Endothelial cell of umbilical vein (primary cell): ENCODE results near the gene LIMCH1. TPM values are rescaled to one million over a fixed set of nuclear protein-coding genes. Genes with fewer than 3 reads are reported as not detected.

Experiments used
- BruUV-seq: library from RNA; stranded (reverse); fragments of 400-500 nt; replicated peaks from 2 replicates; lab custom pipeline; 2021; lab: Mats Ljungman, UMichigan
- CTCF ChIA-PET: fragments of 300-600, 350-600 bp; sonication (Branson Sonifier 250); formaldehyde crosslinking; loops from one replicate; lab custom pipeline; 2021; ENCODE audit warnings: antibody characterized with exemption, inconsistent platforms; lab: Charles Lee
- POLR2A ChIA-PET: fragments of 300-600, 350-600 bp; sonication (Branson Sonifier 250); formaldehyde crosslinking; loops from one replicate; lab custom pipeline; 2021; ENCODE audit warnings: antibody characterized with exemption, inconsistent platforms; lab: Charles Lee
- DNase-seq: peaks from one replicate; pipeline ENCODE4 v3.0.0-alpha.2; 2011; ENCODE audit warnings: low read depth, low spot score
- FAIRE-seq: peaks from 2 replicates; lab custom pipeline; 2011; peaks lifted over from hg19 to GRCh38; lab: Jason Lieb, UNC
- H2AFZ ChIP-seq: 2 replicates; pipeline ENCODE4 v1.6.0; 2012; ENCODE audit warnings: low read depth, low read length, control low read depth, inconsistent platforms
- H3K27ac ChIP-seq: 2 replicates; pipeline ENCODE4 v1.5.1; 2011; ENCODE audit warnings: low read depth, mild to moderate bottlenecking, control low read depth, low read length, moderate library complexity; ENCODE audit not compliant: insufficient read depth
- H3K27me3 ChIP-seq, 2 experiments: 2 replicates each; pipeline versions ENCODE4 v1.6.0 to v1.6.1; 2011; ENCODE audit warnings: low read length in 2 of 2, mixed read lengths in 1 of 2; ENCODE audit not compliant: control insufficient read depth in 2 of 2, insufficient read depth in 2 of 2
- H3K36me3 ChIP-seq, 2 experiments: 2 replicates in 1 of 2; 3 replicates in 1 of 2; pipeline ENCODE4 v1.5.1; 2011; ENCODE audit warnings: low read length in 2 of 2, mild to moderate bottlenecking in 1 of 2, moderate library complexity in 1 of 2; ENCODE audit not compliant: control insufficient read depth in 2 of 2, insufficient read depth in 2 of 2; ENCODE audit errors: extremely low read depth in 1 of 2
- H3K4me1 ChIP-seq: 3 replicates; pipeline ENCODE4 v1.5.1; 2011; ENCODE audit warnings: mild to moderate bottlenecking, low read length; ENCODE audit not compliant: control insufficient read depth, insufficient read depth; ENCODE audit errors: extremely low read depth
- H3K4me2 ChIP-seq: 2 replicates; pipeline ENCODE4 v1.6.1; 2011; ENCODE audit warnings: low read length, control low read depth, mixed read lengths; ENCODE audit not compliant: insufficient read depth
- H3K4me3 ChIP-seq, 3 experiments: fragments of 200-600 bp in 1 of 3; sonication (generic), shearing (Covaris generic) in 1 of 3; replicated peaks in 1 of 3; 2 replicates each; pipeline ENCODE4 v1.5.1; 2011 to 2016; ENCODE audit warnings: control low read depth in 3 of 3, low read length in 3 of 3, mild to moderate bottlenecking in 2 of 3, inconsistent platforms in 1 of 3, low read depth in 1 of 3, moderate library complexity in 1 of 3; ENCODE audit not compliant: insufficient read depth in 1 of 3
- H3K79me2 ChIP-seq: 2 replicates; pipeline ENCODE4 v1.6.0; 2012; ENCODE audit warnings: low read length, inconsistent platforms; ENCODE audit not compliant: control insufficient read depth, insufficient read depth
- H3K9ac ChIP-seq: replicated peaks from 2 replicates; pipeline ENCODE3; 2011; ENCODE audit warnings: low read length, control low read depth; ENCODE audit not compliant: insufficient read depth; ENCODE audit errors: extremely low read depth
- H3K9me1 ChIP-seq: replicated peaks from 3 replicates; pipeline ENCODE4 v1.6.0; 2011; ENCODE audit warnings: mild to moderate bottlenecking, low read length; ENCODE audit not compliant: control insufficient read depth, insufficient read depth; ENCODE audit errors: extremely low read depth
- H3K9me3 ChIP-seq: replicated peaks from 2 replicates; pipeline ENCODE4 v1.5.1; 2012; ENCODE audit warnings: low read length, inconsistent platforms; ENCODE audit not compliant: control insufficient read depth, insufficient read depth
- H4K20me1 ChIP-seq: replicated peaks from 2 replicates; pipeline ENCODE3; 2011; ENCODE audit warnings: mild to moderate bottlenecking, low read length; ENCODE audit not compliant: control insufficient read depth, insufficient read depth; ENCODE audit errors: extremely low read depth
- FOS ChIP-seq: IDR thresholded peaks from 2 replicates; pipeline ENCODE4 v1.6.1; 2011; ENCODE audit warnings: mild to moderate bottlenecking, low read length, moderate library complexity, borderline replicate concordance; ENCODE audit not compliant: insufficient read depth
- GATA2 ChIP-seq: IDR thresholded peaks from 2 replicates; pipeline ENCODE4 v1.7.0; 2011; ENCODE audit warnings: low read depth, mild to moderate bottlenecking, moderate library complexity, mixed read lengths, low read length; ENCODE audit not compliant: insufficient read length, insufficient read depth
- JUN ChIP-seq: IDR thresholded peaks from 2 replicates; pipeline ENCODE4 v1.6.1; 2011; ENCODE audit warnings: borderline replicate concordance, low read depth; ENCODE audit not compliant: insufficient read length, insufficient read depth
- dilution Hi-C: fragments of 300-500 bp; cut with MboI; formaldehyde crosslinking; loops from one replicate; pipeline ENCODE4 v1.15.0; 2019; ENCODE audit warnings: low sequenced_read_pairs; ENCODE audit not compliant: extremely low pct_ligation_motif_present
- intact Hi-C: fragments of 100-400 bp; cut with micrococcal nuclease; formaldehyde crosslinking; loops from one replicate; pipeline ENCODE4 v1.10.0; 2022
- polyA plus RNA-seq, 4 experiments: library from polyadenylated mRNA; depleted of rRNA in 3 of 4; stranded (reverse) in 3 of 4; unstranded in 1 of 4; fragments of >200 nt; gene quantifications; 2 replicates each; pipeline versions ENCODE4 v1.2.1 to v1.2.3, GENCODE V29; 2011 to 2012; ENCODE audit warnings: missing spikeins in 1 of 4
- total RNA-seq: library from RNA; stranded (reverse); gene quantifications from 2 replicates; pipeline ENCODE4 v1.2.3, GENCODE V29; 2021
- TF ChIP-seq, protein P1 (sequence below), 2 donors: IDR thresholded peaks; 1 replicate in 1 of 2; 2 replicates in 1 of 2; pipeline ENCODE4 v1.5.1; 2011; ENCODE audit warnings: low read length in 2 of 2, mild to moderate bottlenecking in 2 of 2, moderate library complexity in 2 of 2, control low read depth in 1 of 2, inconsistent platforms in 1 of 2, low read depth in 1 of 2; ENCODE audit not compliant: insufficient read depth in 1 of 2; ENCODE audit errors: extremely low read depth in 1 of 2

The LIMCH1 gene
- total and polyA plus RNA-seq, 2 donors (not counting 3 experiments of a cell fraction or from before 2014, with no cell fraction given): 14.3 to 32.8 TPM

DNA sequence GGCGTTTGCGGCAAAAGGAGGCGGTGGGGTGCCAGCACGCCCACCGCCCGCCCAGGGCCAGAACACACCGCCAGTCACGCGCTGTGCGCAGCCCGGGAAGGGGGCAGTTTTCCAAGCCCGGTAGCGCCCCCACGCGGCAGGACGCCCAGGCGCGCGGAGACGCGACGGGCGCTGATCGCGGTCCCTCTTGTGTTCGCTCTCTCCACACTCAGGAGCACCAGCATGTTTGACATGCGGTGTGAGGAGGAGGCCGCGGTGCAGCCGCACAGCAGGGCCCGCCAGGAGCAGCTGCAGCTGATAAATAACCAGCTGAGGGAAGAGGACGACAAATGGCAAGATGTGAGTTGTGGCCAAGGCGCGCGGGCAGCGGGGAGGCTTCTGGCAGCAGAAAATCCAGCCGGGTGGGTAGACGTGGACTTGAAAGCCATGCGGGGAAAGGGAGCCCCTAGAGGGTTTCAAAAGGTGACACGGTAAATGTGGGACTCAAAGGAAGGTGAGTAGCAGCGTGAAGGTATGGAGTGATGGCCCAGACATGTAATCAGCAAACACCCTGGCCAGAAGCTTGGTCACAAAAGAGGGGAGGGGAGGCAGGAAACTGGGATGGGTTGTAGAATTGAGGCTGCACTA, 106.4 kb downstream of the LIMCH1 start:
- no peak overlapping the region for H3K4me2 ChIP-seq
- no peaks in the 10 kb centered on the region for H3K9me3 ChIP-seq
- FAIRE-seq (no peak), DNase-seq (peak; percentile 52)
- no peaks in the 10 kb centered on the region for H3K9me1 ChIP-seq
- H3K36me3 ChIP-seq: peaks cover 0 to 2% of the 10 kb centered on the region in 2 experiments
- intact Hi-C loops (loop anchor here (1.0 to 10.0 kb wide), 4 partner anchors 108 to 740 kb away; no protein-coding TSS in a partner anchor), dilution Hi-C loops (no loop called here)
- no peak overlapping the region for H2AFZ ChIP-seq
- ChIA-PET POLR2A (no interaction called here), CTCF (interaction anchor here (0.6 to 8.3 kb wide), 59 partner anchors 9 to 1219 kb away, joined by 3 to 212 read pairs (median 4); no protein-coding TSS in a partner anchor)
- H3K27ac ChIP-seq: no peak overlapping the region
- TF ChIP-seq FOS: no peak
- no peak for TF ChIP-seq GATA2
- TF ChIP-seq, protein P1, sequence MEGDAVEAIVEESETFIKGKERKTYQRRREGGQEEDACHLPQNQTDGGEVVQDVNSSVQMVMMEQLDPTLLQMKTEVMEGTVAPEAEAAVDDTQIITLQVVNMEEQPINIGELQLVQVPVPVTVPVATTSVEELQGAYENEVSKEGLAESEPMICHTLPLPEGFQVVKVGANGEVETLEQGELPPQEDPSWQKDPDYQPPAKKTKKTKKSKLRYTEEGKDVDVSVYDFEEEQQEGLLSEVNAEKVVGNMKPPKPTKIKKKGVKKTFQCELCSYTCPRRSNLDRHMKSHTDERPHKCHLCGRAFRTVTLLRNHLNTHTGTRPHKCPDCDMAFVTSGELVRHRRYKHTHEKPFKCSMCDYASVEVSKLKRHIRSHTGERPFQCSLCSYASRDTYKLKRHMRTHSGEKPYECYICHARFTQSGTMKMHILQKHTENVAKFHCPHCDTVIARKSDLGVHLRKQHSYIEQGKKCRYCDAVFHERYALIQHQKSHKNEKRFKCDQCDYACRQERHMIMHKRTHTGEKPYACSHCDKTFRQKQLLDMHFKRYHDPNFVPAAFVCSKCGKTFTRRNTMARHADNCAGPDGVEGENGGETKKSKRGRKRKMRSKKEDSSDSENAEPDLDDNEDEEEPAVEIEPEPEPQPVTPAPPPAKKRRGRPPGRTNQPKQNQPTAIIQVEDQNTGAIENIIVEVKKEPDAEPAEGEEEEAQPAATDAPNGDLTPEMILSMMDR (IDR thresholded peaks at IDR 0.05; ENCODE audit: extremely low read depth in 1 of 2, insufficient read depth in 1 of 2, low read depth in 1 of 2, low read length in 2 of 2): peak; percentile 88 to 94
- no peak for TF ChIP-seq JUN
- BruUV-seq: no TSS peak
- H3K27me3 ChIP-seq: peaks cover 15 to 28% of the 10 kb centered on the region in 2 experiments
- no peak overlapping the region for H3K4me3 ChIP-seq
- H3K9ac ChIP-seq: no peak overlapping the region
- H3K79me2 ChIP-seq: no peaks in the 10 kb centered on the region
- H4K20me1 ChIP-seq: no peaks in the 10 kb centered on the region
- no peaks in the 10 kb centered on the region for H3K4me1 ChIP-seq
